HG03521 (cell line): ENCODE data around the gene CFAP74.
"Not testable (repeated sequence)": the region's sequence is repeated elsewhere in the genome, so short reads cannot be mapped to it uniquely, and the experiment has no call there.

ENCODE experiments used
- ATAC-seq: cut with Tn5 transposase; IDR thresholded peaks from one replicate; pipeline ENCODE4 v1.9.1; 2021; ENCODE audit warnings: mild to moderate bottlenecking, moderate library complexity; ENCODE audit not compliant: unreplicated experiment

Gene CFAP74

DNA sequence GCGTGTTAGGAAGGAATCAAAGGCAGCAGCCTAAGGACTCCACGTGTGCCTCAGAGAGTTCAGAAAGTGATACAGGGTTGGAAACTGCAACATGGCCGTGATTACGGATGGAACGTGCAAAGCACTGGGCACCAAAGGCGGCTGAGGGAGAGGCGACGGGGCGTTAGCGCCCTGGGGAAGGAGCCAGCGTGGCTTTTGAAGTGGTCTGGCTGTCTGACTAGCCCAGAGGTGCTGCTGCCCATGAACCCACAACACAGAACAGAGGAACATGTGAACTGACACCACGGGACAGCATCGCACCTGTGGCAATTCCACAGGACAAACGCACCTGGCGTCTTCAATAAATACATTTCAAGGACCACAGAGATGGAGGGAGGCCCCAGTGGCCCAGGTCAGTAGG lies 66.5 kb downstream of the CFAP74 start:
- ATAC-seq, result no peak

DNA sequence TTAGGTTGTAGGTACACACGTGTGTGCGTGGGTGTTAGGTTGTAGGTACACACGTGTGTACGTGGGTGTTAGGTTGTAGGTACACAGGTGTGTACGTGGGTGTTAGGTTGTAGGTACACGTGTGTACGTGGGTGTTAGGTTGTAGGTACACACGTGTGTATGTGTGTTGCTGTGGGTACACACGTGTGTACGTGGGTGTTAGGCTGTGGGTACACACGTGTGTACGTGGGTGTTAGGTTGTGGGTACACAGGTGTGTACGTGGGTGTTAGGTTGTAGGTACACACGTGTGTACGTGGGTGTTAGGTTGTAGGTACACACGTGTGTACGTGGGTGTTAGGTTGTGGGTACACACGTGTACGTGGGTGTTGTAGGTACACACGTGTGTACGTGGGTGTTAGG lies 68.7 kb downstream of the CFAP74 start:
- not testable (repeated sequence) for ATAC-seq

- no peak for ATAC-seq
These were observed 73.7 kb downstream of the CFAP74 start for GRCh38 chr1:1929639-1930545.

- no peak for ATAC-seq
These were observed 74.4 kb downstream of the CFAP74 start for GRCh38 chr1:1929102-1929638.

DNA sequence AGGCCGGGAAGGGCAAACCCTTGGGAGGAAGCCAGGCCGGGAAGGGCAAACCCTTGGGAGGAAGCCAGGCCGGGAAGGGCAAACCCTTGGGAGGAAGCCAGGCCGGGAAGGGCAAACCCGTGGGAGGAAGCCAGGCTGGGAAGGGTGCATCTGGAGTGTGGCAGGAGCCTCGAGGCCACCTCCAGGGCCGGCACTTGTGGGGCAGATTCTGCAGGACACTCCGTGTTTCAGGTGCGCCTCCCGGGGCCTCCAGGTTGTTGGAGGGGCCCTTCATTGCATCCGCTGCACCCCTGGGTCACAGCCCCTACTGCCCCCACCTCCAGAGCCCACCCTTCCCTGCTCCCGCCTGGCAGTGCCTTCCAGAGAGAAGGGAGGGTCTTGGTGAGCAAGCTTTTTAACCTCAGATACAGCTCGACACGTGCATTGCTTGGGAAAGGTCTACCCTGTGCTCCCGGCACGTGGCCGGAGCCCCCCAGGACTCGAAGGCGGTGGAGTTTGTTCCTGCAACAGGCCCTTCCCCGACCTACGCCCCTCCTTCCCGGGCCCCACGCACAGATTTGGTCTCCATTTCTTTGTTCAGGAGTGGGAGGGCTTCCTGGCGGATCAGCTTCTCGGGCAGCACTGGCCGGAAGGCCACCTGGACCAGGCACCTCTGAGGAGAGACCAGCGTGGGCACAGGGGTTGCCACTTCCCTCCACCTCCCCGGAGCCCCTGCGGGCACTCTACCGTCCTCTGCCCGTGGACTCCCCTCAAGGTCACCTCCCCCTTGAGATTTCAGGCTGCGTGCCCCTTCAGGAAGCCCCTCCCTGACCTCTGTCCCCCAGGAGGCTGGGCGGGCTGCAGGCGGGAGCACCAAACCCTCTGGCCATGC lies 75.1 kb downstream of the CFAP74 start:
- ATAC-seq, result no peak

- ATAC-seq, result no peak
These were observed 75.8 kb downstream of the CFAP74 start for GRCh38 chr1:1927751-1928150.

- no peak for ATAC-seq
These were observed 76.5 kb downstream of the CFAP74 start for GRCh38 chr1:1926886-1927660.

- no peak for ATAC-seq
These were observed 77.2 kb downstream of the CFAP74 start for GRCh38 chr1:1926346-1926811.

GRCh38 chr1:1925437-1926345 lies 77.9 kb downstream of the CFAP74 start:
- ATAC-seq, result no peak

DNA sequence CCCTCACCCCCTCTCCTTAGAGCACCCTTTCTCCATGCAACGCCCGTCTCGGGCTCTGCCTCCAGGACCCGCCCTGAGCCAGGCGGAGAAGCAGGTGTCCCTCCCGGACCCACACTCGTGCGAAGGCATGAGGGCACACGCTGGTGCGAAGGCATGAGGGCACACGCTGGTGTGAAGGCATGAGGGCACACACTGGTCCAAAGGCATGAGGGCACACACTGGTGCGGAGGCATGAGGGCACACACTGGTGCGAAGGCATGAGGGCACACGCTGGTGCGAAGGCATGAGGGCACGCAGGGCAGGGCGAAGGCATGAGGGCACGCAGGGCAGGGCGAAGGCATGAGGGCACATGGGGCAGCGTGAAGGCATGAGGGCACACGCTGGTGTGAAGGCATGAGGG lies 78.7 kb downstream of the CFAP74 start:
- no peak for ATAC-seq

- ATAC-seq, result no peak
These were observed 79.2 kb downstream of the CFAP74 start for GRCh38 chr1:1924386-1924785.

DNA sequence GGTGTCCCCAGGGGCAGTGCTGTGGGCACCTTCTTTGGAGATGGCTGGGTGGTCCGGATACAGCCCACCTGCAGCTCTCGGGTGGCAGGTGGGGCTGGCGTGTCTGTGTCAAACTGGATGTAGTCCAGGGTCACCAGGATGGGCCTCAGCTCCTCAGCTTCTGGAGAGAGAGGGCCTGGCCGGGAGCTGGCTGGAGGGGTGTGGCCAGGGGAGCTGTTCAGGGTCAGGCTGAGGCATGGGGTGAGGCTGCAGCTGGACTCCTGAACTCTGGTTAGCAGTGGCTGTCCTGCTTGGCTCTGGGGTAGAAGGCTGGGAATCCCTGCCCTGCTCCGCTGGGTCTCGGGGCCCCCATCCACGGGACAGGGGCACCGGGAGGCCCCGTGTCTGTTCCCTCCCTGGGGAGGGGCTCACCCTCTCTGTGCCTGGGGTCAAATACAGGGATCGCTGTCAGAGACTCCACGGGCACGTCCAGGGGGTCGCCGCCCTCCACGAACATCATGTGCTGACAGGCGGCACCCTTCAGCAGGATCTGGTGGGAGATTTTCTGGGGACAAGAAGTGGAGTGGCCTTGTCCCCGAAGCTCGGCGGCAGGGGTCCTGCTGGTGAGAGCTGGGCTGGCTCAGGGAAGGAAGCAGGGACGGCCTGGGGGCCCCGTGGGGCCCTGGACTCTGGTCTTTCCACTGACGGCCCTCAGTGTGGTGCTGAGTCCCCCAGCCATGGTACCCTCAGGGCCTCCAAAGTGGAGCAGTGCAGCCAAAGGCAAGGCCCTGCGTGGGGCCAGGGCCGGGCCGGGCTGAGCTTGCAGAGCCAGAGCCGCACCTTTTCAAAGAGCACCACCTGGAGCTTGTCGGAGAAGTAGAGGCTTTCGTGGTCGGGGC lies 80.4 kb downstream of the CFAP74 start:
- ATAC-seq, result no peak

GRCh38 chr1:1922702-1922955 lies 81.0 kb downstream of the CFAP74 start:
- ATAC-seq, result no peak

DNA sequence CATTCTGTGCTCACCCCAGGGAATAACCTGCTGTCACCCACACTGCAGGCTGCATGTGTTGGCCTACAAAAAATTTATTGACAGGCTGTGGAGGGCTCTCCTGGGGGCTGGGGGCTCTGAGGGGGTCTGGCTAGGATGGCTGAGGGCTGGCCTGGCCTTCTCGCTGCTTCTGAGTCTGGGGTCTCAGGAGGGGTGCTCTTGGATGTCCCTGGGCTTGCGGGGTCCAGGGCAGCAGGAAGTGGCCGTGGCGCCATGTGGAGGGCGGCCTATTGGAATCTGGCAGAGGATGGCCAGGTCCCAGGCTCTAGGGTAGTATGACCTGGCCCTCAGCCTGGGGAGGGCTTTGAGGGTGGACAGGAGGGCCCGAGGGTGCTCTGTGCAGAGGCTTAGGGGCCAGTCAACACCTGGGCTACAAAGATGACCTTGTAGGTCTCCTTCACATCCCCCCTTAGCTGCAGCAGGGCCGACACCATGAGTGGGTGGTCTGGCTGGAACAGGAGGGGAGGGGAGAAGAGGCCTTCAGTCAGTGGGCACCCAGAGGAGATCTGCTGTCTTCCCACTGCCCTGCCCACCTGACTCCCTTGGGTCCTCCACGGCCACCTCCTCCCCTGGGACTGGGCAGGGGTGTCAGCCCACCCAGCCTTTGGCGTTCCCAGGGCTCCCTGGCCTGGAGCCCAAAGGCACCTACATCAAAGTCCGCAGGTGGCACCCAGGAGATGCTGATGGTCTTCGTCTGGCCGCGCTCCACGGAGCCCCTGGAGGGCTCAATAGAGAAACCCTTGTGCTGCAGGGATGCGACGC lies 81.5 kb downstream of the CFAP74 start:
- ATAC-seq, result no peak

GRCh38 chr1:1921459-1921862 lies 82.1 kb downstream of the CFAP74 start:
- no peak for ATAC-seq

DNA sequence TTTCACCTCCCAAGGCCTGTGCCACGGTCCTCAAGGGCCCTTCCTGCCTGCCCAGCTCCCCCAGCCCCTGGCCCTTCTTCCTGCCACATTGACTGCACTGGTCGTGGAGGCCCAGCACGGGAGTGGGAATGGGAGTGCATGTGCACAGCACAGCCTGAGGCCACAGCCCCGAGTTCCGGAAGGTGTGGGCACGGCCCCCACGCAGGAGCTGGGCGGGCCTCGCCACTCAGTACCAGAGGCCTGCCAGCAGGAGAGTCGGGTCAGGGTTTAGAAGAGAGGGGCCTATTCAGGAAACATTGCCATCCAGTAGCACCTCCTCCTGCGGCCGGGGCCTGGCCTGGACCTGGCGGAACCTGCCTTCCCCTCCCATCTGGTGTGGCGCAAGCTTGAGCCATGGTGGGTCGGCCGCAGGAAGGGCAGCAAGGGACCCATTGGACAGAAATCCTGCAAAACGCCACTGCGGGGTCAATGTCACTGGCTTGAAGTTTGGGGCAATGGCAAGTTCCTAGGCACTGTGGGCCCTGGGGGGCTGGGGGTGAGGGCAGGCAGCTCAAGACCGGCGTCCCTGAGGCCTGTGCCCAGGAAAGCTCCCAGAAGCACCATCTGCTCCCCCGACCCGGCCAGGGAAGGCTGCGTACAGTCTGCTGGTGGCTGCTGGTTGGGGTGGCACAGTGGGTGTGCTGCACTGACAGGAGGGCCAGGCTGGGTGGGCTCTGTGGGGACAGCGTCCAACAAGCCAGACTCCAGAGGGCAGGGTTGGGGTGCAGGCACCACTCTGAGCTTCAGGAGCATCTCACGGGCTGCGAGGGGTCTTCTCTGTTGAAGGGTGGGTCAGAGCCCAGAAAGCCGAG lies 82.8 kb downstream of the CFAP74 start:
- ATAC-seq, result no peak

DNA sequence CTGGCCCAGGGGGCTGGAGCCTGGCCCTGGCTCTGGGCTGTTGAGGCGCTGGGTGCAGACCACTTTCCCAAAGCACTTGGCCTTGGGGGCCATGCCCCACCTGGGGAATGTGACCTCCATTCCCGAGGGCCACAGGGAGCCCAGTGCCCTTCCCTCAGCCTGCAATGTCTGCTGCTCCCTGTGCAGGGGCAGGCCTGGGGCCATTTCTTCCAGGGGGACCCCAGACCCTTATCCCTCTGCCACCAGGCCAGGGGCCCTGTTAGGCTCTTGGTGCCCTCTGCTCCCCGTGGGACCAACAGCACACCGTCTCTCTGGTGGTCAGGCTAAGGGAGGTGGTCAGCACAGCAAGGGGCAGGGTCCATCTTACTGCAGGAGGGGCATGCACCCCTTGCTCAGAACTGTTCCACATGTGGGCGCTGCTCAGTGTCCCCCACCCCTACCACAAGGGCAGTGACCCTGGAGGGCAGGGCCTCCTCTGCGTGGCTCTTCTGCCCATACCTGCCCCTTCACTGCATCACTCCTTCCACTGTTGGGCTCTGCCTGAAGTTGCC lies 83.5 kb downstream of the CFAP74 start:
- ATAC-seq, result no peak
